Measurements from ENCODE around the gene LRG1.

The LRG1 gene

GRCh38 chr19:4506449-4507149, 33.2 kb downstream of the LRG1 start:
- no peak for DNase-seq

- DNase-seq = no peak
Observed at GRCh38 chr19:4505570-4506448, 34.0 kb downstream of the LRG1 start.

- DNase-seq = no peak
Observed at GRCh38 chr19:4504891-4505569, 34.8 kb downstream of the LRG1 start.

GRCh38 chr19:4504297-4504701, 35.5 kb downstream of the LRG1 start:
- no peak for DNase-seq

GRCh38 chr19:4503825-4504170, 36.0 kb downstream of the LRG1 start:
- no peak for DNase-seq

- DNase-seq = no peak
Observed at GRCh38 chr19:4503132-4503824, 36.6 kb downstream of the LRG1 start.

GRCh38 chr19:4502282-4503131, 37.3 kb downstream of the LRG1 start:
- DNase-seq = no peak

GRCh38 chr19:4501691-4502090, 38.1 kb downstream of the LRG1 start:
- DNase-seq = no peak

GRCh38 chr19:4500841-4501591, 38.8 kb downstream of the LRG1 start:
- no peak for DNase-seq

- DNase-seq = no peak
Observed at GRCh38 chr19:4499855-4500254, 40.0 kb downstream of the LRG1 start.

- no peak for DNase-seq
Observed at GRCh38 chr19:4499318-4499717, 40.5 kb downstream of the LRG1 start.

GRCh38 chr19:4498694-4499093, 41.1 kb downstream of the LRG1 start:
- DNase-seq = no peak

GRCh38 chr19:4497770-4498389, 42.0 kb downstream of the LRG1 start:
- no peak for DNase-seq

GRCh38 chr19:4496304-4496703, 43.5 kb downstream of the LRG1 start:
- DNase-seq = no peak

- no peak for DNase-seq
Observed at GRCh38 chr19:4495471-4495870, 44.4 kb downstream of the LRG1 start.

- no peak for DNase-seq
Observed at GRCh38 chr19:4494691-4495064, 45.2 kb downstream of the LRG1 start.

- no peak for DNase-seq
Observed at GRCh38 chr19:4493929-4494690, 45.7 kb downstream of the LRG1 start.

- no peak for DNase-seq
Observed at GRCh38 chr19:4493104-4493928, 46.5 kb downstream of the LRG1 start.

Measured in NCI-H82 (cell line).